Smooth muscle cell (in vitro differentiated cells): ENCODE data around the gene NSUN6. TPM values are rescaled to one million over a fixed set of nuclear protein-coding genes. Genes with fewer than 3 reads are reported as not detected.
"Not testable (repeated sequence)": the region's sequence is repeated elsewhere in the genome, so short reads cannot be mapped to it uniquely, and the experiment has no call there.

Source experiments
- DNase-seq: peaks from one replicate; lab custom pipeline; 2025; ENCODE audit not compliant: unreplicated experiment; lab: John Stamatoyannopoulos, UW
- H2AFZ ChIP-seq: fragments of 200-600 bp; sonication (generic); 2 replicates; pipeline ENCODE4 v1.6.0; 2016; ENCODE audit warnings: antibody characterized with exemption, low read depth, mild to moderate bottlenecking
- H3F3A ChIP-seq: fragments of 200-600 bp; sonication (generic); 2 replicates; pipeline ENCODE4 v1.6.0; 2017; ENCODE audit warnings: antibody characterized with exemption, low read depth
- H3K27ac ChIP-seq: fragments of 200-600 bp; sonication (generic); 2 replicates; pipeline ENCODE4 v1.5.1; 2016; ENCODE audit warnings: low read depth, mild to moderate bottlenecking
- H3K27me3 ChIP-seq: fragments of 200-600 bp; sonication (generic); 2 replicates; pipeline ENCODE4 v1.6.1; 2016; ENCODE audit warnings: low read depth, mild to moderate bottlenecking
- H3K36me3 ChIP-seq: fragments of 200-600 bp; sonication (generic); 2 replicates; pipeline ENCODE4 v1.5.1; 2016; ENCODE audit warnings: low read depth
- H3K4me1 ChIP-seq: fragments of 200-600 bp; sonication (generic); 2 replicates; pipeline ENCODE4 v1.5.1; 2016; ENCODE audit warnings: low read depth
- H3K4me2 ChIP-seq: fragments of 200-600 bp; sonication (generic); 2 replicates; pipeline ENCODE4 v1.6.0; 2016; ENCODE audit warnings: mild to moderate bottlenecking
- H3K4me3 ChIP-seq: fragments of 200-600 bp; sonication (generic); 2 replicates; pipeline ENCODE4 v1.5.1; 2016; ENCODE audit warnings: mild to moderate bottlenecking
- H3K79me2 ChIP-seq: fragments of 200-600 bp; sonication (generic); 2 replicates; pipeline ENCODE4 v1.6.0; 2016; ENCODE audit warnings: low read depth, mild to moderate bottlenecking
- H3K9ac ChIP-seq: fragments of 200-600 bp; sonication (generic); 2 replicates; pipeline ENCODE4 v1.6.0; 2016; ENCODE audit warnings: low read depth
- H3K9me3 ChIP-seq: fragments of 200-600 bp; sonication (generic); replicated peaks from 2 replicates; pipeline ENCODE4 v1.5.1; 2016; ENCODE audit warnings: low read depth
- H4K20me1 ChIP-seq: fragments of 200-600 bp; sonication (generic); 2 replicates; pipeline ENCODE4 v1.6.0; 2016; ENCODE audit warnings: low read depth
- WGBS: methylation state at CpG from one replicate; pipeline ENCODE4 v1.1.7; 2016; ENCODE audit warnings: low lambda C conversion rate; 5-methylcytosine and 5-hydroxymethylcytosine counted together
- polyA plus RNA-seq: library from polyadenylated mRNA; unstranded; fragments of >200 nt; fragmentation: Nextera tagmentation; extraction: Ambion mirVana; gene quantifications from 2 replicates; pipeline ENCODE4 v1.2.1, GENCODE V29; 2016
- total RNA-seq: library from RNA; depleted of rRNA; stranded (reverse); fragments of >200 nt; gene quantifications from 2 replicates; pipeline ENCODE4 v1.2.3, GENCODE V29; 2014
- TF ChIP-seq, protein P1 (sequence below): fragments of 200-600 bp; sonication (generic); IDR thresholded peaks from 2 replicates; pipeline ENCODE4 v1.5.1; 2017; ENCODE audit warnings: borderline replicate concordance, mild to moderate bottlenecking, antibody characterized with exemption; ENCODE audit not compliant: insufficient read depth, poor library complexity, severe bottlenecking

NSUN6 gene
- total and polyA plus RNA-seq, 2 experiments from 2014 or later: 6.1 to 7.2 TPM

DNA sequence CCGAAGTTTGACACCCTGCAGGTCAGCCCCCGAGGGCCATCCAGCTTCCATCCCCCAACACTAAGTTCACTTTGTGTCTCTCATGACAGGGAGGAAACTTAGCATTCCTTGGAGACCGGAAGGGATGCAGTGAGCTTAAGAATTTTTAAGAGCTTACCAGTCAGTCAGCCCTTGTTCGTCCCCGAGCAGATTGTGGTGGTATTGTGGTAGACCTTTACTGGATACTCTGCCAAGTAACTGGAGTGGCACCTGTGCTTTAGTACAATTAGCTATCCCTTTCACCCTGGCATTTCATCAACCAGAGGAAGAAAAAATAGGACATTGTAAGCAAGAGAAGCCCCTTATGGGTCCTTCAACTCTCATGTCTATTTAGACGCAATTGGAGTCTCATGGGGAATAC is 74.8 kb downstream of the NSUN6 start:
- no peaks in the 10 kb centered on the region for H3K4me1 ChIP-seq
- H3K36me3 ChIP-seq: no peaks in the 10 kb centered on the region
- H3K9ac ChIP-seq: no peak overlapping the region
- H3K9me3 ChIP-seq: no peaks in the 10 kb centered on the region
- 97% methylated on average over 6 of the region's 6 CpGs for WGBS
- H3F3A ChIP-seq: no peaks in the 10 kb centered on the region
- H3K27ac ChIP-seq: no peak overlapping the region
- H2AFZ ChIP-seq: no peak overlapping the region
- DNase-seq: no peak
- H4K20me1 ChIP-seq: no peaks in the 10 kb centered on the region
- TF ChIP-seq, protein P1, sequence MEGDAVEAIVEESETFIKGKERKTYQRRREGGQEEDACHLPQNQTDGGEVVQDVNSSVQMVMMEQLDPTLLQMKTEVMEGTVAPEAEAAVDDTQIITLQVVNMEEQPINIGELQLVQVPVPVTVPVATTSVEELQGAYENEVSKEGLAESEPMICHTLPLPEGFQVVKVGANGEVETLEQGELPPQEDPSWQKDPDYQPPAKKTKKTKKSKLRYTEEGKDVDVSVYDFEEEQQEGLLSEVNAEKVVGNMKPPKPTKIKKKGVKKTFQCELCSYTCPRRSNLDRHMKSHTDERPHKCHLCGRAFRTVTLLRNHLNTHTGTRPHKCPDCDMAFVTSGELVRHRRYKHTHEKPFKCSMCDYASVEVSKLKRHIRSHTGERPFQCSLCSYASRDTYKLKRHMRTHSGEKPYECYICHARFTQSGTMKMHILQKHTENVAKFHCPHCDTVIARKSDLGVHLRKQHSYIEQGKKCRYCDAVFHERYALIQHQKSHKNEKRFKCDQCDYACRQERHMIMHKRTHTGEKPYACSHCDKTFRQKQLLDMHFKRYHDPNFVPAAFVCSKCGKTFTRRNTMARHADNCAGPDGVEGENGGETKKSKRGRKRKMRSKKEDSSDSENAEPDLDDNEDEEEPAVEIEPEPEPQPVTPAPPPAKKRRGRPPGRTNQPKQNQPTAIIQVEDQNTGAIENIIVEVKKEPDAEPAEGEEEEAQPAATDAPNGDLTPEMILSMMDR: no peak
- no peaks in the 10 kb centered on the region for H3K27me3 ChIP-seq
- no peak overlapping the region for H3K4me2 ChIP-seq
- H3K79me2 ChIP-seq: no peaks in the 10 kb centered on the region
- H3K4me3 ChIP-seq: no peak overlapping the region

DNA sequence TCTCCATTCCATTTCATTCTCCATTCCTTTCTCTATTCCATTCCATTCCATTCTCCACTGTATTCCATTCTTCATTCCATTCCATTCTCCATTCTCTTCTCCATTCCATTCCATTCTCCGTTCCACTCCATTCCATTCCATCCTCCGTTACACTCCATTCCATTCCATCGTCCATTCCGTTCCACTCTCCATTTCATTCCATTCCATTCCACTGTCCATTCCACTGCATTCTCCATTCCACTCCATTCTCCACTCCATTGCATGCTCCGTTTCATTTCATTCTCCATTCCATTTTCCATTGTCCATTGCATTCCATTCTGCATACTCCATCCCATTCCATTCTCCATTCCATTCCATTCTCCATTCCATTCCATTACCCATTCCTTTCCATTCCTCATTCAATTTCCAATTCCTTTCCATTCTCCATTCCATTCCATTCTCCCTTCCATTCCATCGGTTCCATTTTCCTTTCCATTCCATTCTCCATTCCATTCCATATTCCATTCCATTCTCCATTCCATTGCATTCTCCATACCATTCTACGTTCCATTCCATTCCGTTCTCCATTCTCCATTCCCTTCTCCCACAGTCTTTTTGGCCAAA is 78.3 kb downstream of the NSUN6 start:
- DNase-seq: no peak
- no peak overlapping the region for H3K9ac ChIP-seq
- H3K4me3 ChIP-seq: no peak overlapping the region
- H3K79me2 ChIP-seq: no peaks in the 10 kb centered on the region
- no peaks in the 10 kb centered on the region for H3K4me1 ChIP-seq
- TF ChIP-seq, protein P1: no peak
- peaks cover 6% of the 10 kb centered on the region for H3K9me3 ChIP-seq
- H4K20me1 ChIP-seq: no peaks in the 10 kb centered on the region
- no peaks in the 10 kb centered on the region for H3F3A ChIP-seq
- H2AFZ ChIP-seq: no peak overlapping the region
- H3K4me2 ChIP-seq: no peak overlapping the region
- whole genome bisulfite sequencing: 98% methylated on average over 8 of the region's 8 CpGs
- no peaks in the 10 kb centered on the region for H3K36me3 ChIP-seq
- no peaks in the 10 kb centered on the region for H3K27me3 ChIP-seq
- H3K27ac ChIP-seq: no peak overlapping the region

DNA sequence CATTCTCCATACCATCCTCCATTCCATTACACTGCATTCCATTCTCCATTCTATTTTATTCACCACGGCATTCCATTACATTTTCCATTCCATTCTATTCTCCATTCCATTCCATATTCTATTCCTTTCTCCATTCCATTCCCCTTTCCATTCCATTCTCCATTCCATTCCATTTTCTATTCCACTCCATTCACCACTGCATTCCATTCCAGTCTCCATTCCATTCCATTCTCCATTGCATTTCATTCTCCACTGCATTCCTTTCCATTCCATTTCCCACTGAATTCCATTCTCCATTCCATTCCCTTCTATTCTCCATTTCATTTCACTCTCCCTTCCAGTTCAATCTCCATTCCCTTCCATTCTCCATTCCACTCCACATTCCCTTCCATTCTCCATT is 79.6 kb downstream of the NSUN6 start:
- WGBS: 95% methylated on average over 1 of the region's 1 CpG
- H3K27ac ChIP-seq: no peak overlapping the region
- no peak for DNase-seq
- no peaks in the 10 kb centered on the region for H4K20me1 ChIP-seq
- H3K9me3 ChIP-seq: peaks cover 6% of the 10 kb centered on the region
- no peak overlapping the region for H2AFZ ChIP-seq
- H3K27me3 ChIP-seq: no peaks in the 10 kb centered on the region
- H3K9ac ChIP-seq: no peak overlapping the region
- TF ChIP-seq, protein P1: no peak
- no peaks in the 10 kb centered on the region for H3K79me2 ChIP-seq
- H3K4me2 ChIP-seq: no peak overlapping the region
- H3K4me3 ChIP-seq: no peak overlapping the region
- no peaks in the 10 kb centered on the region for H3K36me3 ChIP-seq
- H3K4me1 ChIP-seq: no peaks in the 10 kb centered on the region
- no peaks in the 10 kb centered on the region for H3F3A ChIP-seq

DNA sequence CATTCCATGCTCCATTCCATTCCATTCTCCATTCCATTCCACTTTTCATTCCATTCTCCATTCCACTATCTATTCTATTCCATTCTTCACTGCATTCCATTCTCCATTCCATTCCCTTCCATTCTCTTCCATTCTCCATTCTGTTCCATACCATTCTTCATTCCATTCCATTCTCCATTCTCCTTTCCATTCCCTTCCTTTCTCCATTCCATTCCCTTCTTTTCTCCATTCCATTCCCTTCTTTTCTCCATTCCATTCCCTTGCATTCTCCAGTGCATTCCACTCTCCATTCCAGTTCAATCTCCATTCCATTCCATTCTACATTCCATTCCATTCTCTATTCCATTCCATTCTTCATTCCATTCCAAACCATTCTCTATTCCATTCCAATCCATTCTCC is 80.3 kb downstream of the NSUN6 start:
- Histone ChIP-seq H3K9ac (no peak overlapping the region), H3K4me1 (no peaks in the 10 kb centered on the region), H3K79me2 (no peaks in the 10 kb centered on the region), H3K4me2 (no peak overlapping the region), H3K36me3 (no peaks in the 10 kb centered on the region), H4K20me1 (no peaks in the 10 kb centered on the region), H3K9me3 (peaks cover 6% of the 10 kb centered on the region), H3K4me3 (no peak overlapping the region), H3F3A (no peaks in the 10 kb centered on the region), H3K27ac (no peak overlapping the region), H3K27me3 (no peaks in the 10 kb centered on the region), H2AFZ (no peak overlapping the region)
- no peak for DNase-seq
- TF ChIP-seq, protein P1: no peak

DNA sequence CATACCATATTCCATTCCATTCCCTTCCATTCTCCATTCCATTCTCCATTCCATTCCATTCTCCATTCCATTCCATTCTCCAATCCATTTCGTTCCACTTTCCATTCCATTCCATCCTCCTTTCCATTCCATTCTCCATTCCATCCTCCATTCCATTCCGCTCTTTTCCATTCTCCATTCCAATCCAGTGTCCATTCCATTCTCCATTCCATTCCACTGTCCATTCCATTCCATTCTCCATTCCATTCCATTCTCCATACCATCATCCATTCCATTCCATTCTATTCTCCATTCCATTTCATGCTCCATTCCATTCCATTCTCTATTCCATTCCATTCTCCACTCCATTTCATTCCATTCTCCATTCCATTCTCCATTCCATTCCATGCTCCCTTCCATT is 81.0 kb downstream of the NSUN6 start:
- WGBS: 97% methylated on average over 2 of the region's 2 CpGs
- not testable (repeated sequence) for H3F3A ChIP-seq, H3K4me3 ChIP-seq, DNase-seq, H4K20me1 ChIP-seq, H3K9ac ChIP-seq, H3K27me3 ChIP-seq, H2AFZ ChIP-seq, H3K4me1 ChIP-seq, H3K79me2 ChIP-seq, H3K9me3 ChIP-seq, H3K27ac ChIP-seq, H3K36me3 ChIP-seq, H3K4me2 ChIP-seq
